ENCODE data around the gene TMEM117.

The TMEM117 gene

GRCh38 chr12:43964033-43964432 is 128.2 kb downstream of the TMEM117 start:
- no peak for DNase-seq (ENCODE audit: low spot score)

GRCh38 chr12:43964961-43965360 is 129.1 kb downstream of the TMEM117 start:
- peak; percentile 17 for DNase-seq (ENCODE audit: low spot score)

GRCh38 chr12:43965899-43966298 is 130.0 kb downstream of the TMEM117 start:
- no peak for DNase-seq (ENCODE audit: low spot score)

GRCh38 chr12:43968736-43969135 is 132.9 kb downstream of the TMEM117 start:
- no peak for DNase-seq (ENCODE audit: low spot score)

GRCh38 chr12:43969882-43970281 is 134.0 kb downstream of the TMEM117 start:
- DNase-seq (ENCODE audit: low spot score) = no peak

DNA sequence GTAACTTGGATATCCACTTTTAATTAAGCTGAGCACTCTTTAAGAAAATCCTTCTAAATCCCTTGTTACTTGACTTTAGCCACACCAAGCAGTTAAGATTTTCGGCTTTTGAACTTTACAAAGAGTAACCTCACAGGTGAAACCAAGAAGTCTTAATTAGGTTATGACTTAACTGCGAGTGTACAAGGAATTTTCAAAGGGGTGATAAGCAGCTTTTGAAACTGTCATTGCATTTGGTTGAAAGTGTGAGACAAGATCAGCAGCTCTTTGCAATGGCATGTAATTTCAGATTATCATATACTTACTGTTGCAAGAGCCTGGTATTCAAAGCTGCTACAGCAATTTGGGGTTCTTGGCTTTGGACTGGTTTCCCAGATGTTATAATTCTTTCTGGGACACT is 137.5 kb downstream of the TMEM117 start:
- DNase-seq (ENCODE audit: low spot score) = no peak

GRCh38 chr12:43973993-43974392 is 138.1 kb downstream of the TMEM117 start:
- DNase-seq (ENCODE audit: low spot score) = no peak

GRCh38 chr12:43976027-43976426 is 140.1 kb downstream of the TMEM117 start:
- DNase-seq (ENCODE audit: low spot score) = no peak

GRCh38 chr12:43978556-43978955 is 142.7 kb downstream of the TMEM117 start:
- no peak for DNase-seq (ENCODE audit: low spot score)

DNA sequence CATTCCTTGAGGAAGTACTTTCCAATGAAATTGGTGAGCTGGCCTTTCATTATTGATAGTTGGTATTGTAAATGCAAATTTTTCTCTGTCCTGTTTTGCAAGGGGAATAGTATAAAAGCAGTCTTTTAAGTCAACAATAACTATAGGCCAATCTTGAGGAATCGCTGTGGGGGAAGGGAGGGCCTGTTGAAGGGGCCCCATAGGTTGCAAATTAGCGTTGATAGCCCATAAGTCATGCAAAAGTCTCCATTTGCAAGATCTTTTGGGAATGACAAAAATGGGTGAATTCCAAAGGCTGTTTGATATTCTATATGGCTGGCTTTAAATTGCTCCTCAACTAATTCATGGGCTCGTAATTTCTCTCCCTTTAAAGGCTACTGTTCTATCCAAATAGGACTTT is 143.6 kb downstream of the TMEM117 start:
- no peak for DNase-seq (ENCODE audit: low spot score)

GRCh38 chr12:43980627-43981191 is 144.8 kb downstream of the TMEM117 start:
- DNase-seq (ENCODE audit: low spot score) = no peak

GRCh38 chr12:43981726-43982125 is 145.8 kb downstream of the TMEM117 start:
- DNase-seq (ENCODE audit: low spot score) = no peak

GRCh38 chr12:43982544-43982943 is 146.7 kb downstream of the TMEM117 start:
- no peak for DNase-seq (ENCODE audit: low spot score)

GRCh38 chr12:43988838-43989560 is 153.1 kb downstream of the TMEM117 start:
- DNase-seq (ENCODE audit: low spot score) = no peak

GRCh38 chr12:43992856-43993255 is 157.0 kb downstream of the TMEM117 start:
- no peak for DNase-seq (ENCODE audit: low spot score)

- DNase-seq (ENCODE audit: low spot score) = peak; percentile 79
Observed at GRCh38 chr12:44000309-44000952, 164.6 kb downstream of the TMEM117 start.

GRCh38 chr12:44002607-44003006 is 166.7 kb downstream of the TMEM117 start:
- no peak for DNase-seq (ENCODE audit: low spot score)

DNA sequence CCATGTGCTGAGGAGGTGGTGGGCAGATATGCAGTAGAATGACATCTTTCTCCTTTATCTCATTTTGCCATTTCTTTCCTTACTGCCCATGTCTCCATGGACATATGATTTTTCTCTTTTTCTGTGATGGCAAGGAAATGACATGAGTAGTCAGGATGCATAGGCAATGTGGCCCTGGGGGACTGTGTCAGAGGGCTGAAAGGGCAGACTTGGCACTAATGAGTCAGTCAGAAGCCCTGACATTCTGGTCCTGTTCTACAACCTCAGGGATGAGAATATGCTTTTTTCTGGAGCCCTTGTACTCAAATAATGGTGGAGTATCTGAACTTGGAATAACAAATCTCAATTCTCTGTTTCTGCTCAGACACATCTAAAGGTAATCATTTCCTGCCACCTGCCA is 167.8 kb downstream of the TMEM117 start:
- no peak for DNase-seq (ENCODE audit: low spot score)

GRCh38 chr12:44015333-44015941 is 179.6 kb downstream of the TMEM117 start:
- peak; percentile 43 for DNase-seq (ENCODE audit: low spot score)

GRCh38 chr12:44017216-44017615 is 181.3 kb downstream of the TMEM117 start:
- no peak for DNase-seq (ENCODE audit: low spot score)

GRCh38 chr12:44019118-44019517 is 183.2 kb downstream of the TMEM117 start:
- peak; percentile 14 for DNase-seq (ENCODE audit: low spot score)

DNA sequence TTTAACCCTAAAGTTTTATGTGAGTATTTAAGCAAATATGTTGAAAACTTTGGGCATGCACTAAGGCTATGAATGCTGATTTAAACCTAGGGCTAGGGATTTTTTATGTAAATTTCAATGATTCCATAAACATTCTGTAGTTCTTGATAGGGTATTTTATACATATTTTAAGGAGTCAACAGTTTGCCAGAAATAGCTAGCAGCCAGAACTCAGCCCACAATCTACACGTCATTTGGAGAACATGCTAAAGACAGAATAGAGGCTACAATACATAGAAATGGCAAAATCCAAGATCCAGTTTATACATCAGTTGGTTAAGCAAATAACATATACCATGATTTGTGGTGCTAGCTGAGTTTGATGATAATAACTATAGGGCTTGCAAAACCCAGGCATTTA is 184.7 kb downstream of the TMEM117 start:
- no peak for DNase-seq (ENCODE audit: low spot score)

- no peak for DNase-seq (ENCODE audit: low spot score)
Observed at GRCh38 chr12:44021471-44021971, 185.6 kb downstream of the TMEM117 start.

Measured in iPS-NIHi11 (cell line).